Measurements from ENCODE around the gene CTRB1. TPM values are rescaled to one million over a fixed set of nuclear protein-coding genes. Genes with fewer than 3 reads are reported as not detected.

The CTRB1 gene
- total RNA-seq, result not detected

- no peak for DNase-seq
Measured at GRCh38 chr16:75218256-75219076, at the start of gene CTRB1. Gene CTRB1 (plus strand): TSS chr16:75218988. CDS start chr16:75219008, 20 bp downstream.

- DNase-seq, result no peak
Measured at GRCh38 chr16:75169899-75170405, 48.8 kb upstream of the CTRB1 start.

GRCh38 chr16:75172578-75172977 is 46.2 kb upstream of the CTRB1 start:
- DNase-seq, result no peak

GRCh38 chr16:75175074-75175473 is 43.7 kb upstream of the CTRB1 start:
- no peak for DNase-seq

GRCh38 chr16:75176926-75177325 is 41.9 kb upstream of the CTRB1 start:
- DNase-seq, result no peak

- DNase-seq, result no peak
Measured at GRCh38 chr16:75179208-75179607, 39.6 kb upstream of the CTRB1 start.

- DNase-seq, result no peak
Measured at GRCh38 chr16:75181630-75182029, 37.2 kb upstream of the CTRB1 start.

- DNase-seq, result no peak
Measured at GRCh38 chr16:75188832-75189477, 29.8 kb upstream of the CTRB1 start.

- no peak for DNase-seq
Measured at GRCh38 chr16:75189638-75190245, 29.0 kb upstream of the CTRB1 start.

GRCh38 chr16:75192606-75193264 is 26.1 kb upstream of the CTRB1 start:
- DNase-seq, result no peak

- DNase-seq, result no peak
Measured at GRCh38 chr16:75193265-75193650, 25.5 kb upstream of the CTRB1 start.

- no peak for DNase-seq
Measured at GRCh38 chr16:75193730-75194444, 24.9 kb upstream of the CTRB1 start.

- DNase-seq, result no peak
Measured at GRCh38 chr16:75195811-75196790, 22.7 kb upstream of the CTRB1 start.

- no peak for DNase-seq
Measured at GRCh38 chr16:75196836-75197235, 22.0 kb upstream of the CTRB1 start.

GRCh38 chr16:75197522-75198134 is 21.2 kb upstream of the CTRB1 start:
- no peak for DNase-seq

- DNase-seq, result no peak
Measured at GRCh38 chr16:75198135-75198600, 20.6 kb upstream of the CTRB1 start.

- DNase-seq, result no peak
Measured at GRCh38 chr16:75202069-75202590, 16.7 kb upstream of the CTRB1 start.

- no peak for DNase-seq
Measured at GRCh38 chr16:75203096-75203495, 15.7 kb upstream of the CTRB1 start.

- no peak for DNase-seq
Measured at GRCh38 chr16:75203667-75204409, 14.9 kb upstream of the CTRB1 start.

Measured in skin of body (tissue), 2 donors.